Measurements from ENCODE around the gene LMNA.
"Not testable (repeated sequence)": the region's sequence is repeated elsewhere in the genome, so short reads cannot be mapped to it uniquely, and the experiment has no call there.

Gene LMNA

GRCh38 chr1:156164125-156164831, 49.8 kb downstream of the LMNA start:
- H3K4me3 ChIP-seq (ENCODE audit: low read depth in 1 of 2, low read length in 2 of 2): no peak overlapping the region
- no peak overlapping the region for H3K27ac ChIP-seq (ENCODE audit: low read length)
- H3K27me3 ChIP-seq (ENCODE audit: low read depth, low read length): no peaks in the 10 kb centered on the region
- H3K9me3 ChIP-seq (ENCODE audit: control insufficient read depth in 1 of 2, low read length in 2 of 2): no peaks in the 10 kb centered on the region
- peaks cover 0 to 11% of the 10 kb centered on the region in 2 donors for H3K4me1 ChIP-seq (ENCODE audit: control insufficient read depth in 1 of 2, insufficient read depth in 2 of 2, low read length in 2 of 2)
- no peaks in the 10 kb centered on the region for H3K36me3 ChIP-seq (ENCODE audit: control insufficient read depth in 1 of 2, insufficient read depth in 2 of 2, low read length in 2 of 2)

- Histone ChIP-seq H3K27ac (ENCODE audit: low read length) (no peak overlapping the region), H3K4me3 (ENCODE audit: low read depth in 1 of 2, low read length in 2 of 2) (no peak overlapping the region), H3K4me1 (ENCODE audit: control insufficient read depth in 1 of 2, insufficient read depth in 2 of 2, low read length in 2 of 2) (peaks cover 0 to 11% of the 10 kb centered on the region in 2 donors), H3K36me3 (ENCODE audit: control insufficient read depth in 1 of 2, insufficient read depth in 2 of 2, low read length in 2 of 2) (no peaks in the 10 kb centered on the region), H3K27me3 (ENCODE audit: low read depth, low read length) (no peaks in the 10 kb centered on the region), H3K9me3 (ENCODE audit: control insufficient read depth in 1 of 2, low read length in 2 of 2) (no peaks in the 10 kb centered on the region)
Observed at GRCh38 chr1:156165083-156165482, 50.6 kb downstream of the LMNA start.

DNA sequence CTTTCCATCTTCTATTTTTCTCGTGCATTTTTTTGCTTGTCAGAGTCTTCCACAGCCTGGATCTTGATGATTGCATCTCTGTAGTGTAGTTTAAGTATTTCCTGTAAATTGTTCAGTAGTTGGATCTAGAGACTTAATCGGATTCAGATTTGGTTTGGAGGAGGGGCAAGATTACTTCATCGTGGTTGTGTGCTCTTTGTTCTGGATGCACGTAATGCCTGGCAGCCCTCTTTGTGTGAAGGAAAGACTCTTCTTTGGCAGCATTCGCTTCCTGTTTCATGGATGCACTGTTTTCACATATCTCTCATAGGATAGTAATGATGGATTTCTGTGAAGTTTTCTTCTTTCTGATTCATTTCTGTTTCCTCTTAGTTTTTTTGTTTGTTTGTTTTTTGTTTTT, 53.0 kb downstream of the LMNA start:
- no peaks in the 10 kb centered on the region for H3K9me3 ChIP-seq (ENCODE audit: control insufficient read depth in 1 of 2, low read length in 2 of 2)
- H3K36me3 ChIP-seq (ENCODE audit: control insufficient read depth in 1 of 2, insufficient read depth in 2 of 2, low read length in 2 of 2): no peaks in the 10 kb centered on the region
- no peaks in the 10 kb centered on the region for H3K4me1 ChIP-seq (ENCODE audit: control insufficient read depth in 1 of 2, insufficient read depth in 2 of 2, low read length in 2 of 2)
- H3K27me3 ChIP-seq (ENCODE audit: low read depth, low read length): no peaks in the 10 kb centered on the region
- no peak overlapping the region for H3K4me3 ChIP-seq (ENCODE audit: low read depth in 1 of 2, low read length in 2 of 2)
- no peak overlapping the region for H3K27ac ChIP-seq (ENCODE audit: low read length)

DNA sequence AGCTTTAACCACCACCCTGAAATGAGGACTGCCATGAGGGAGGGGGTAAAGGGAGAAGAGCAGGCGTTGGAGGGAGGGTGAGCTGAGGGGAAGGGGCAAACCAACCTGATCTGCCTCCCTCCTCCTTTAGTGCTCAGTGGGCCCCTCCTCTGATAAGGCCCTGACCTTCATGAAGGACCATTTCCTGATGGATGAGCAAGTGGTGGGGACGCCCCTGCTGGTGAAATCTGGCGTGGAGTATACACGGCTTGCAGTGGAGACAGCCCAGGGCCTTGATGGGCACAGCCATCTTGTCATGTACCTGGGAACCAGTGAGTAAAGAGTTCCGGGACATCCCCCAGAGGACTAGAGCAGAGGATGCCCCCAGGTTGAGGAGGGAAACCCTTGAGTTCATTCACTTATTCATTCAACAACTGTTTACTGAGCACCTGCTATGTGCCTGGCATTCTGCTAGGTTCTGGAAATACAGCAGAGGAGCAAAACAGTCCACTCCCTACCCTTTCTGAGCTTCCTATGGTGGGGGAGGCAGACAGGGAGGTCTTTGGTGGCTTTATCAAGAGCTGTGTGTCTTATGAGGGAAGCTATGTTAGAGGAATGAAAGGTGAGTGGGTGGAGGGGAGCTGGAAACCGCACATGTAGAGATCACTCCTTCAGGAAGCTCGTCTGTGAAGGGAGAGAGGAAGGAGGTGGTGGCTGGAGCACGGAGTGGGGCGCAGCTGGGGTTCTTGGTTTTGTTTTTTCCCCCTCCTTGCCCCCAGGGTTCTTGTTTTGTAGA, 58.4 kb downstream of the LMNA start:
- Histone ChIP-seq H3K27ac (ENCODE audit: low read length) (no peak overlapping the region), H3K4me3 (ENCODE audit: low read depth in 1 of 2, low read length in 2 of 2) (no peak overlapping the region), H3K27me3 (ENCODE audit: low read depth, low read length) (no peaks in the 10 kb centered on the region), H3K4me1 (ENCODE audit: control insufficient read depth in 1 of 2, insufficient read depth in 2 of 2, low read length in 2 of 2) (no peaks in the 10 kb centered on the region), H3K36me3 (ENCODE audit: control insufficient read depth in 1 of 2, insufficient read depth in 2 of 2, low read length in 2 of 2) (peaks cover 0 to 11% of the 10 kb centered on the region in 2 donors), H3K9me3 (ENCODE audit: control insufficient read depth in 1 of 2, low read length in 2 of 2) (no peaks in the 10 kb centered on the region)

DNA sequence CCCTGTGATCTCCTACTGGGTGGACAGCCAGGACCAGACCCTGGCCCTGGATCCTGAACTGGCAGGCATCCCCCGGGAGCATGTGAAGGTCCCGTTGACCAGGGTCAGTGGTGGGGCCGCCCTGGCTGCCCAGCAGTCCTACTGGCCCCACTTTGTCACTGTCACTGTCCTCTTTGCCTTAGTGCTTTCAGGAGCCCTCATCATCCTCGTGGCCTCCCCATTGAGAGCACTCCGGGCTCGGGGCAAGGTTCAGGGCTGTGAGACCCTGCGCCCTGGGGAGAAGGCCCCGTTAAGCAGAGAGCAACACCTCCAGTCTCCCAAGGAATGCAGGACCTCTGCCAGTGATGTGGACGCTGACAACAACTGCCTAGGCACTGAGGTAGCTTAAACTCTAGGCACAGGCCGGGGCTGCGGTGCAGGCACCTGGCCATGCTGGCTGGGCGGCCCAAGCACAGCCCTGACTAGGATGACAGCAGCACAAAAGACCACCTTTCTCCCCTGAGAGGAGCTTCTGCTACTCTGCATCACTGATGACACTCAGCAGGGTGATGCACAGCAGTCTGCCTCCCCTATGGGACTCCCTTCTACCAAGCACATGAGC, 62.2 kb downstream of the LMNA start:
- Histone ChIP-seq H3K36me3 (ENCODE audit: control insufficient read depth in 1 of 2, insufficient read depth in 2 of 2, low read length in 2 of 2) (peaks cover 0 to 11% of the 10 kb centered on the region in 2 donors), H3K4me1 (ENCODE audit: control insufficient read depth in 1 of 2, insufficient read depth in 2 of 2, low read length in 2 of 2) (no peaks in the 10 kb centered on the region), H3K4me3 (ENCODE audit: low read depth in 1 of 2, low read length in 2 of 2) (no peak overlapping the region), H3K27me3 (ENCODE audit: low read depth, low read length) (no peaks in the 10 kb centered on the region), H3K27ac (ENCODE audit: low read length) (no peak overlapping the region), H3K9me3 (ENCODE audit: control insufficient read depth in 1 of 2, low read length in 2 of 2) (no peaks in the 10 kb centered on the region)

DNA sequence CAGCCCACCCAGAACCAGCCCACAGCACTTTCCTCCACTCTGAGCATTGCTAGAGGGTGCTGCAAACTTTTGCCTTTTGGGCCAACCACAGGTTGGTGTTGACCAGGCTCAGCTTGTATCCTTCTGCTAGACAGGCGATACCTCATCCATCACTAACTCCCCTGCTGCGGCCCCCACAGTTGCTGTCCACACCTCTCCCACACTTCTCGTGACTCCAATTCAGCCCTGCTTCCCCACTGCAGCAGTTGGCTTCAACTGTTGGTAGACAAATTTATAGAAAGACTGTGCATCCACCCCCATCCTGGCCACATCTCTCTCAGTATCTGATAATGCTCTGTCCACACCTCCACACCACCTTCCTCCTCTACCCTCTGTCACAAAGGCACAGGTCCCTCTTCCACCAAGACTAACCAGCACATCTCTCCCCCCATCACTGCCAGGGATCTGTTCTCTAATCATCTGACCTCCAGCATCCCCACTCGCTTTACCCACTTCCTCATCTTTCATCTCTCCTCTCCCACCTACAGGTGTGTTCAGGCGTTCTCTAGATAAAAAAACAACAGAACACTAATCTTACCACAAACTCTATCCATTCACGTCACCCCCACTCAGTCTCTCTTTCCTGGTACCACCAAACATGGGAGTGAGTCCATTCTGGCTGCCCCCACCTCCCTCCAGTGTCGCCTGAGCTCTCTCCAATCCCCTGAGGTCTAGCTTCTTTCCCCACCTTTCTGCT, 63.6 kb downstream of the LMNA start:
- no peaks in the 10 kb centered on the region for H3K27me3 ChIP-seq (ENCODE audit: low read depth, low read length)
- H3K9me3 ChIP-seq (ENCODE audit: control insufficient read depth in 1 of 2, low read length in 2 of 2): no peaks in the 10 kb centered on the region
- H3K27ac ChIP-seq (ENCODE audit: low read length): no peak overlapping the region
- peaks cover 0 to 11% of the 10 kb centered on the region in 2 donors for H3K36me3 ChIP-seq (ENCODE audit: control insufficient read depth in 1 of 2, insufficient read depth in 2 of 2, low read length in 2 of 2)
- no peak overlapping the region for H3K4me3 ChIP-seq (ENCODE audit: low read depth in 1 of 2, low read length in 2 of 2)
- no peaks in the 10 kb centered on the region for H3K4me1 ChIP-seq (ENCODE audit: control insufficient read depth in 1 of 2, insufficient read depth in 2 of 2, low read length in 2 of 2)

DNA sequence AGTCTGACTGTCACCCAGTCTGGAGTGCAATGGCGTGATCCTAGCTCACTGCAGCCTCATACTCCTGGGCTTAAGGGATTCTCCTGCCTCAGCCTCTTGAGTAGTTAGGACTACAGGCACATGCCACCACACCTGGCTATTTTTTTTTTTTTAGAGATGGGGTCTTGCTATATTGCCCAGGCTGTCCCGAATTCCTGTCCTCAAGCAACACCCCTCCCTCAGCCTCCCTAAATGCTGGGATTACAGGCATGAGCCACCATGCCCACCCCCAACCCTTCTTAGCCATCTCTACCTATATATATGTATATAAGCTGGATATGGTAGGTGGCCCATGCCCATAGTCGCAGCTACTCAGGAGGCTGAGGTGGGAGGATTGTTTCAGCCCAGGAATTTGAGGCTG, 66.0 kb downstream of the LMNA start:
- no peak overlapping the region for H3K27ac ChIP-seq (ENCODE audit: low read length)
- H3K9me3 ChIP-seq (ENCODE audit: control insufficient read depth in 1 of 2, low read length in 2 of 2): no peaks in the 10 kb centered on the region

DNA sequence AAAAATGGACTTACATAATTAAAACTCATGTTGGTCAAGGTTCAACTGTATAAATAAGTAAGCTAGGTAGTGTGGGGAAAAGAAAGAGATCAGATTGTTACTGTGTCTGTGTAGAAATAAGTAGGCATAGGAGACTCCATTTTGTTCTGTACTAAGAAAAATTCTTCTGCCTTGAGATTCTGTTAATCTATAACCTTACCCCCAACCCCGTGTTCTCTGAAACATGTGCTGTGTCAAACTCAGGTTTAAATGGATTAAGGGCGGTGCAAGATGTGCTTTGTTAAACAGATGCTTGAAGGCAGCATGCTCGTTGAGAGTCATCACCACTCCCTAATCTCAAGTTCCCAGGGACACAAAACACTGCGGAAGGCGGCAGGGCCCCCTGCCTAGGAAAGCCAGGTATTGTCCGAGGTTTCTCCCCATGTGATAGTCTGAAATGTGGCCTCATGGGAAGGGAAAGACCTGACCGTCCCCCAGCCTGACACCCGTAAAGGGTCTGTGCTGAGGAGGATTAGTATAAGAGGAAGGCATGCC, 66.9 kb downstream of the LMNA start:
- not testable (repeated sequence) for H3K9me3 ChIP-seq (ENCODE audit: control insufficient read depth in 1 of 2, low read length in 2 of 2); H3K4me1 ChIP-seq (ENCODE audit: control insufficient read depth in 1 of 2, insufficient read depth in 2 of 2, low read length in 2 of 2); H3K27ac ChIP-seq (ENCODE audit: low read length); H3K27me3 ChIP-seq (ENCODE audit: low read depth, low read length); H3K4me3 ChIP-seq (ENCODE audit: low read depth in 1 of 2, low read length in 2 of 2); H3K36me3 ChIP-seq (ENCODE audit: control insufficient read depth in 1 of 2, insufficient read depth in 2 of 2, low read length in 2 of 2)

More for the DNA sequence above, 66.0 kb downstream of the LMNA start:
- Histone ChIP-seq H3K4me3 (ENCODE audit: low read depth in 1 of 2, low read length in 2 of 2) (no peak overlapping the region), H3K36me3 (ENCODE audit: control insufficient read depth in 1 of 2, insufficient read depth in 2 of 2, low read length in 2 of 2) (peaks cover 0 to 11% of the 10 kb centered on the region in 2 donors), H3K4me1 (ENCODE audit: control insufficient read depth in 1 of 2, insufficient read depth in 2 of 2, low read length in 2 of 2) (no peaks in the 10 kb centered on the region), H3K27me3 (ENCODE audit: low read depth, low read length) (no peaks in the 10 kb centered on the region)

GRCh38 chr1:156182010-156182779, 67.7 kb downstream of the LMNA start:
- H3K4me3 ChIP-seq (ENCODE audit: low read depth in 1 of 2, low read length in 2 of 2); H3K27me3 ChIP-seq (ENCODE audit: low read depth, low read length); H3K36me3 ChIP-seq (ENCODE audit: control insufficient read depth in 1 of 2, insufficient read depth in 2 of 2, low read length in 2 of 2); H3K9me3 ChIP-seq (ENCODE audit: control insufficient read depth in 1 of 2, low read length in 2 of 2); H3K4me1 ChIP-seq (ENCODE audit: control insufficient read depth in 1 of 2, insufficient read depth in 2 of 2, low read length in 2 of 2); H3K27ac ChIP-seq (ENCODE audit: low read length): not testable (repeated sequence)

DNA sequence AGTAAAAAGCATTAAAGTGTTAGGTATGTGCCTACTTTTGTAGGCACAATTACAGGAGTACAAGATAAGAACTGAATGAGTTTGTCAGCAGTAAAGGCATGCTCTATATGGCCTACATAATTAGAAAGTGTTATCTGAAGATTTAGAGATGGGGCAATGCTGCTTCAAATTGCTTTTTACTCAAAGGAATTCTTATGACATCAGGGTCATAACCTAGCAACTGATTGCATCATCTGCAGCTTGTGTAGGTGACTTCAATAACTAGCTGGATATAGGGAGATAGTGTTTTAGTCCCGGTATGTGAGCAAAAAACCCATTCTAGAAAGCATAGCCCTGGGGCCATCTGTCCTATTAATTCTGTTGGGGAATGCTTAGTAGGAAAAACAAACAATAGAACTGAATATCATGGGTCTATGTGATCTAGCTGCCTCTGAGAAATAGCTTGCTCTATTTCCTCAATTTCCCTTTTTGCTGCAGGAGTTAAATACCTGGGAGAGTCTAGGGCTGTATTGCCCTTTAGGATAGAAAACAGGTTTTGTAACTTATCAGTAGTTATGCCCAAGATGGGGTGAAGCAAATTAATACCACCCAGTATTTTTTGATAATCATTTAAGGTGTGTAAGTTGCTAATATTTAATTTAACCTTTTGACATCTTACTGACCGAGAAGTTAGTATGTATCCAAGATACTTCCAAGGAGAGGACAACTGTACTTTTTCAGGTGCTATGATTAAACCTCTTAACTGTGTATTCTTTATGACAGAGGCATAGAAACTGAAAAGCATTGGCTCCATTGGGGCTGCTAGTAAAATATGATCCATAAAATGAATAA, 72.1 kb downstream of the LMNA start:
- not testable (repeated sequence) for H3K9me3 ChIP-seq (ENCODE audit: control insufficient read depth in 1 of 2, low read length in 2 of 2); H3K27ac ChIP-seq (ENCODE audit: low read length); H3K4me3 ChIP-seq (ENCODE audit: low read depth in 1 of 2, low read length in 2 of 2)

More for the DNA sequence above, 72.1 kb downstream of the LMNA start:
- H3K36me3 ChIP-seq (ENCODE audit: control insufficient read depth in 1 of 2, insufficient read depth in 2 of 2, low read length in 2 of 2); H3K27me3 ChIP-seq (ENCODE audit: low read depth, low read length); H3K4me1 ChIP-seq (ENCODE audit: control insufficient read depth in 1 of 2, insufficient read depth in 2 of 2, low read length in 2 of 2): not testable (repeated sequence)
